ENCODE results near the gene CACNA1G.

DNA sequence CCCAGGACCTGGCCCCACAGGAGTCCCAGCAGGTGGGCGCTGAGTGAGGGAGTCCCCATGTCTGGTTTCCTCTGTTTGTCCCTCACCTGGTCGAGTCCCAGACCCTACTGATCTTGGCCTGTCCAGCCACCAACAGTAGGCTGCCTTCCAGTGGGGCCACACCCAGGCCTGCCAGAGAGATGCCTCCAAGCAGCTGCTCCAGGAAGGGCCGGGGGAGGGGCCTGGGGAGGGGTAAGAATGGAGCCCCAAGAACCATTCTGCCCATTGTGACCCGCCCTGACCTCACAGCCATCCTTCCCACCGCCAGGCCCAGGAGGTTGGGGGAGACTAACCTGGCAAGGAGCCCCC lies 12.8 kb upstream of the CACNA1G start:
- TF ChIP-seq JUN (IDR thresholded peaks at IDR 0.05; ENCODE audit: borderline replicate concordance, low read depth, low read length) (no peak), JUN (CRISPR knock-in tag; IDR thresholded peaks at IDR 0.05; ENCODE audit: borderline replicate concordance) (no peak), ZNF274 (IDR thresholded peaks at IDR 0.05; ENCODE audit: borderline replicate concordance, low read depth, low read length) (no peak), PRMT5 (CRISPR knock-in tag; IDR thresholded peaks at IDR 0.05) (no peak)
- TF ChIP-seq, protein P1, sequence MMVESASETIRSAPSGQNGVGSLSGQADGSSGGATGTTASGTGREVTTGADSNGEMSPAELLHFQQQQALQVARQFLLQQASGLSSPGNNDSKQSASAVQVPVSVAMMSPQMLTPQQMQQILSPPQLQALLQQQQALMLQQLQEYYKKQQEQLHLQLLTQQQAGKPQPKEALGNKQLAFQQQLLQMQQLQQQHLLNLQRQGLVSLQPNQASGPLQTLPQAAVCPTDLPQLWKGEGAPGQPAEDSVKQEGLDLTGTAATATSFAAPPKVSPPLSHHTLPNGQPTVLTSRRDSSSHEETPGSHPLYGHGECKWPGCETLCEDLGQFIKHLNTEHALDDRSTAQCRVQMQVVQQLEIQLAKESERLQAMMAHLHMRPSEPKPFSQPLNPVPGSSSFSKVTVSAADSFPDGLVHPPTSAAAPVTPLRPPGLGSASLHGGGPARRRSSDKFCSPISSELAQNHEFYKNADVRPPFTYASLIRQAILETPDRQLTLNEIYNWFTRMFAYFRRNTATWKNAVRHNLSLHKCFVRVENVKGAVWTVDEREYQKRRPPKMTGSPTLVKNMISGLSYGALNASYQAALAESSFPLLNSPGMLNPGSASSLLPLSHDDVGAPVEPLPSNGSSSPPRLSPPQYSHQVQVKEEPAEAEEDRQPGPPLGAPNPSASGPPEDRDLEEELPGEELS (CRISPR knock-in tag; IDR thresholded peaks at IDR 0.05; ENCODE audit: borderline replicate concordance) = no peak
- TF ChIP-seq, protein P2, sequence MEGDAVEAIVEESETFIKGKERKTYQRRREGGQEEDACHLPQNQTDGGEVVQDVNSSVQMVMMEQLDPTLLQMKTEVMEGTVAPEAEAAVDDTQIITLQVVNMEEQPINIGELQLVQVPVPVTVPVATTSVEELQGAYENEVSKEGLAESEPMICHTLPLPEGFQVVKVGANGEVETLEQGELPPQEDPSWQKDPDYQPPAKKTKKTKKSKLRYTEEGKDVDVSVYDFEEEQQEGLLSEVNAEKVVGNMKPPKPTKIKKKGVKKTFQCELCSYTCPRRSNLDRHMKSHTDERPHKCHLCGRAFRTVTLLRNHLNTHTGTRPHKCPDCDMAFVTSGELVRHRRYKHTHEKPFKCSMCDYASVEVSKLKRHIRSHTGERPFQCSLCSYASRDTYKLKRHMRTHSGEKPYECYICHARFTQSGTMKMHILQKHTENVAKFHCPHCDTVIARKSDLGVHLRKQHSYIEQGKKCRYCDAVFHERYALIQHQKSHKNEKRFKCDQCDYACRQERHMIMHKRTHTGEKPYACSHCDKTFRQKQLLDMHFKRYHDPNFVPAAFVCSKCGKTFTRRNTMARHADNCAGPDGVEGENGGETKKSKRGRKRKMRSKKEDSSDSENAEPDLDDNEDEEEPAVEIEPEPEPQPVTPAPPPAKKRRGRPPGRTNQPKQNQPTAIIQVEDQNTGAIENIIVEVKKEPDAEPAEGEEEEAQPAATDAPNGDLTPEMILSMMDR (IDR thresholded peaks at IDR 0.05 in 2 of 3, conservative IDR thresholded peaks at IDR 0.05 in 1 of 3; ENCODE audit: insufficient read depth in 2 of 3, low read depth in 1 of 3, low read length in 3 of 3) = no peak
